Measurements from ENCODE around the gene KRT75.
"Not testable (repeated sequence)": the region's sequence is repeated elsewhere in the genome, so short reads cannot be mapped to it uniquely, and the experiment has no call there.

The KRT75 gene

DNA sequence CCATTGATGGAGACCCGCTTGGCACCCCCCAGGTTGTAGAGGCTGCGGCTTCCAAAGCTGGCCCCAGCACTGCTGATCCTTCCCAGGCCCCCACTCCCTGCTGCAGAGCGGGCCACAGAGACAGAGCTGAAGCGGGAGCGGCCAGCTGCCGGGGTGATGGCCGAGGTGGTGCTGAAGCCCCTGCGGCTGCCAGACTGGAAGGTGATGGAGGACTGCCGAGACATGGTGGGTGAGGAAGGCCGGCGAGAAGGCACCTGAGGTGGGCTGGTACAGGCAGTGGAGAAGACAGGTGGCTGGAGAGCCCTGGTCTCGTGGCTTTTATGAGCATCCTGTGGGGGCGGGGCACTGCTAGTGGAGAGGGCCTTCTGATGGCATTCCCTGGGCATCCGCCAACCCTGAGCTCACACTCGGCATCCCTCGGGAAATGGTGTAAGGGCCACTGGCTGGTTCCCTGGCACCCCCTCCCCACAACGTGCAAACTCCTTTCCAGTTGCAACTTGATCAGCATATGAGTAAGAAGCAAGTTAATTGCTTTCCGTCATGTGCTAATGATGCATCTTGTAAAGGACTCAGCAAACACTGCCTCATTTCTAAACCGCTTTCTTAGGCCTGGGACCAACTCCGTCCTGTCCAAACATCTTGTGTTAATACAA lies at the start of gene KRT75:
KRT75 (minus strand) TSS at position 291 of the 653 bp plus-strand sequence; CDS start at position 224, 67 bp downstream.
- DNase-seq: no peak

DNA sequence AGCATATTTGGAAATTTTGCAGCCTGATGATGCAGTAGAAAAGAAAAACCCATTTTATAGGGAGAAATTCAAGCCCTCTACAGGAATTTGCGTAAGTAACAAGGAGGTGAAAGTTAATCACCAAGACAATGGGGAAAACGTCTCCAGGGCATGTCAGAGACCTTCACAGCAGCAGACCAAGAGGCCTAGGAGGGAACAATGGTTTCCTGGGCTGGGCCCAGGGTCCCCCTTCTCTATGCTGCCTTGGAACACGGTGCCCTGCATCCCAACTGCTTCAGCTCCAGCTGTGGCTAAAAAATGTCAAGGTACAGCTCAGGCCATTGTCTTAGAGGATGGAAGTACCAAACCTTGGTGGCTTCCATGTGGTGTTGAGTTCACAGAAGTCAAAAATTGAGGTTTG lies 45.9 kb upstream of the KRT75 start:
- DNase-seq: no peak

DNA sequence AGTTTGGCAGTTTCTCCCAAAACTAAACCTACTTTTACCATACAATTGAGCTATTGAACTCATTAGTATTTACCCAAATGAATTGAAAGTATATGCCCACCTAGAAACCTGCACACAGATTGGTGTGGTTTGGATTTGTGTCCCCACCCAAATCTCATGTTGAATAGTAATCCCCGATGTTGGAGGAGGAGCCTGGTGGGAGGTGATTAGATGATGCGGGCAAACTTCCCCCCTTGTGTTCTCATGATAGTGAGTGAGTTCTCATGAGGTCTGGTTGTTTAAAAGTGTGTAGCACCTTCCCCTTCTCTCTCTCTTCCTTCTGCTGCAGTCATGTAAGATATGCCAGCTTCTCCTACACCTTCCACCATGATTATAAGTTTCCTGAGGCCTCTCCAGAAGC lies 43.5 kb upstream of the KRT75 start:
- DNase-seq: no peak

DNA sequence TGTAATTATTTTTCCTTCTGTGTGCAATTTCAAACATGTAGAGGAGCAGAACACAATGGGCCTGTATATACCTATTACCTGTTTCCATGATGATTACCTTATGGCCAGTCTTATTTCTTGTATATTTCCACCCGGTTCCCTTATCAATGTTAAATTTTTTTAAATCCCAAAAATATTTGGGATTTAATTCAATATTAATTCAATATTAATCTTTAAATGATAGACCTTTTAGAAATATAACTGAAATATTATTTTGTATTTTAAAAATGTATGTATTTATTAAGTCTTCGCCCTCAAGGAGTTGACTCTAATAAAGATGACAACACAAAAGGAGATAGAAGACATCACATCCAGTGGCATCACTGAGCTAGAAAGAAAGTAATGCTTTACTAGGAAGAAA lies 40.0 kb upstream of the KRT75 start:
- DNase-seq: no peak

DNA sequence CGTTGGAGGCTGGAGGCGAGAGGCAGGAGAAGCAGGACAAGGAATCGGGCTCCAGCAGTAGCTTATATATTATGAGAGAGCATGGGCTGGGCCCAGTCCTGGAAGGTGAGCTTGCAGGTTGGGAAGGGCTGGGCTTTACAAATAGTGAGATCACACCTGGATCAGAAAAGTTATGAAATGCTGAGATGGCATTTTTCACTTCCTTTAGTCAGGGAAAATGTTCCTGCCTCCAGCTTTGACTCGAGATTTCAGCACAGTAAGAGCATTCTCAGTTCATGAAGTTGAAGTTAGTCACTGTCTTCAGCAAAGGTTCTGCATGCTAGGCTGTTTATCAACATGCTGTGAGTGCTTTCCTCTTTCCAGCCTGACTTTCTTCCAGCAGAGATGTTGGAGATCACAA lies 39.6 kb upstream of the KRT75 start, which contains the start of gene KRT6C:
KRT6C (minus strand) TSS at position 38 of the 400 bp plus-strand sequence. CDS start 68 bp downstream, outside the sequence.
- DNase-seq: no peak

DNA sequence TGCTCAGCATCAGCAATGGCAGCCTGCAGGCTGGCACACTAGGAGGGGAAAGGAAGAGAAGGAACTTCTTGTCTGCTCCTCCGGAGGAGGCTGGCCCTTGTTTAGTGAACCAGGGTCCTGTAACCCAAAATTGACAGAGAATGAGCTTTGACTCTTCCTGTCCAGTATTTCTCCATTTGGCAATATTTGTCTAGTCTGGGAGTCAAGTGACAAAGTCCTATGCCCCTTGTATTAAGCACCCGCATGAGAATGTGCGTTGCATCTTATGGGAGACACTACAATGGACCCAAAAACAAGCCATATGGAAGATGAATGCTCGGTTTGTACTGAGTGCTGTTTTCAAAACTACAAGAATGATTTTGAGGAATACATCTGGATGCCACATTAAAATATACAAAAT lies 35.7 kb upstream of the KRT75 start:
- DNase-seq: no peak

DNA sequence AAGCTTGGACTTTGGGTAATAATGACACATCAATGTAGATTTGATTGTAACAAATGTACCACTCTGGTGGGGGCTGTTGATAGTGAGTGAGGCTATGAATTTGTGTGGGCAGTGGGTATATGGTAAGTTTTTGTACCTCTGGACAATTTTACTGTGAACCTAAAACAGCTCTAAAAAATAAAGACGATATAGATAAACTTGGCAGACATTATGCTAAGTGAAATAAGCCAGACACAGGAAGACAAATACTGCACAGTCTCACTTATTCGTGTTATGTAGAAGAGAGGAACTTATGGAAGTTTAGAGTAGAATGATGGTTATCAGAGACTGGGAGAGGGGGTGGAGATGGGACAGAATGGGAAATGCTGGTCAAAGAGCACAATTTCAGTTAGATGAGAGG lies 30.7 kb upstream of the KRT75 start:
- DNase-seq: no peak

DNA sequence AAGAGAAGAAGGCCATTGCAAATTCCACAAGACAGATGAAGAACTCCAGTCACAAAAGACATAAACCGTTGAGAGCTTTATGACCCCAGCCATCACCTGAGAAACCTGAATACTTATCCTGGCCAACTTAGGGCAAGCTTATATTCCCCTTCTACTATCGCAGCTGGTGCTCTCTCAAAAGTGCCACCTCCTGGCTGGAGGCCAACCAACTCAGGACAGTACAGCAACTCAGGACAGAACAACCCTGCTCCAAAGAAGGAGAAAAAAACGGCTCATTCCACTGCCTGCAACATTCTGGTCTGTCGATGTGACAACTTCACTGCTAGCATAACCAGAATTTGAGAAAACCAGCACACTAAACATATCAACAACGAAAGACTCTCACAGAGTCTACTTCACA lies 27.5 kb upstream of the KRT75 start:
- no peak for DNase-seq

DNA sequence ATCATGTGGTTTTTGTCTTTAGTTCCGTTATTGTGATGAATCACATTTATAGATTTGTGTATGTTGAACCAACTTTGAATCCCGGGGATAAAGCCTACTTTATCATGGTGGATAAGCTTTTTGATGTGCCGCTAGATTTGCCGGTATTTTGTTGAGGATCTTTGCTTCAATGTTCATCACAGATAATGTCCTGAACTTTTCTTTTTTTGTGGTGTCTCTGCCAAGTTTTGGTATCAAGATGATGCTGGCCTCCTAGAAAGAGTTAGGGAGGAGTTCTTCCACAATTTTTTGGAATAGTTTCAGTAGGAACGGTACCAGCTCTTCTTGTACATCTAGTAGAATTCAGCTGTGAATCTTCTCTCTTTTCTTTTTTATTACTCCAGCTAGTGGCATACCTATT lies 24.7 kb upstream of the KRT75 start:
- DNase-seq: no peak

DNA sequence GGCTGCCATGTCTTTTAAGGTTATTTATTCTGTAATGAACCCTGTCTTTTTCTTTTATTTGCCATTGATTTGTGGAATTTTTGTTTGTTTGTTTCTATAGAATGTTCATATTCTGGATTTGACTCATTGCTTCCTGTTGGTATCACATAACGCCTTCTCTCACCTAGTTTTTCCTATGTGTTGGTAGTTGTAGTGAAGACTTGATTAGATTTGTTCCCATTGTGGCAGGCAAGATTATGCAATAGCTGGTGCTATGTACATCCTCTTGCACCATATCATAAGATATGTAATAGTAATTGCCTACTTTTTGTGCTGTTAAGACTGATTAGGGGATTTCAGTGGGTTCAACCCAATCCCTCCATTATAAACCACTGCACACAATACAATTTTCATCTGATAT lies 21.6 kb upstream of the KRT75 start:
- no peak for DNase-seq

DNA sequence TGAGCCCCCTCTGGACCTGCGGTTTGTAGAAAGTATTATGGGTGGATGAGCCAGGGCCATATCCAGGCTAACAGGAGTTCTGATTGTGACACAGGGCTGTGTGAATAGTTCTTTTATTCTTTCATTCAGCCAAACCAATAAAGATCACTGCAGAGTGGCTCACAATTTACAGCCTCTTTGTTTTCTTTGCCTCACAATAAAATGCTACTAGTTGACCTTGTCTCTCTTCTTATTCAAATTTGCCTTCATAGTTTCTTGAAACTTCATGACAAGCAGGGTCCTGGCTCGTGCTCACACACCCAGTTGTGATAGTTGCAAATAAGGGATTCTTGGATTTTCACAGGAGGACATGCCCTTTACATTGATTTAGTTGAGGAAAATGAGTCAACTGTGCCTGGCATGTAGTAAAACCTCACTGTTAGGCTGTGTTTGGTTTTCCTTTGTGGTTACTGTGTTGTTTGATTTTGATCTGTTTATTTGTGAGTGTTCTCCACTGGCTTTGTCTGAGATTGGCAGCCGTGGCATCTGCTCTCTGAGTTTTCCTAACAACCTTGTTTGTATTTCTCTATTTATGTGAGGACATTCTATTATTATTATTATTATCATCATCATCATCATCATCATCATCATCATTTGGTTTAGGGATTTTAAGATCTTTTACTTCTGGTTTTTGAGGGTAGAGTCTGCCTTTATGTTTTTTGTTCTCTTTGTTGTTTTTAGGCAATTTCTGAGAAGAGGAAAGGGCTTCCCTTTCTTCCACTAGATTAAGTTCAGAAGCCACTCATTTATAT lies 20.4 kb upstream of the KRT75 start:
- no peak for DNase-seq

DNA sequence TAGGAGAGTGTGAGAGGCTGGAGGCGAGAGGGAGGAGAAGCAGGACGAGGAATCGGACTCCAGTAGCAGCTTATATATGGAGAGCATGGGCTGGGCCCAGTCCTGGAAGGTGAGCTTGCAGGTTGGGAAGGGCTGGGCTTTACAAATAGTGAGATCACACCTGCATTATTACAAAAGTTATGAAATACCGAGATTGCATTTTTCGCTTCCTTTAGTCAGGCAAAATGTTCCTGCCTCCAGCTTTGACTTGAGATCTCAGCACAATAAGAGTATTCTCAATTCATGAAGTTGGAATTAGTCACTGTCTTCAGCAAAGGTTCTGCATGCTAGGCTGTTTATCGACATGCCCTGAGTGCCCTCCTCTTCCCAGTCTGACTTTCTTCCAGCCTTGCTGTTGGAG lies 17.9 kb upstream of the KRT75 start, which contains the start of gene KRT6B:
KRT6B (minus strand) TSS at position 46 of the 400 bp plus-strand sequence. CDS start 68 bp downstream, outside the sequence.
- no peak for DNase-seq

DNA sequence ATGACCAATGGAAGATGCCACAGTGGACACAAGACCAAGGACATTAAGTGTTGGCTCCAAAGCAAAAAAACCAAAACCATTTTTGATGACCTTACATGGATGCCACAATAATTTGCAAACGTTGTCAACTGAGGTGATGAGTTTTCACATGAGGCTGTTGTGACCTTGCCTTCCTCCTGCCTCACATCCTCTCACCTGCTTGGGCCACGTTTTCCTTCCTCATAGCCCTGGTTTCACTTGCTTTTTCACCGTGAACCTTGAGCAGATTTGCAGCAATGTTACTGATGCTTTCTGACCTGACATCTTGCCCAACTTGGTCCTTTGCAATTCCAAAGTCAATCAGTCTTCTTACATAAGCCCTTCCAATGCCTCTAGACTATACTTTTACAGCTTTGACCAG lies 14.1 kb upstream of the KRT75 start:
- DNase-seq: no peak

DNA sequence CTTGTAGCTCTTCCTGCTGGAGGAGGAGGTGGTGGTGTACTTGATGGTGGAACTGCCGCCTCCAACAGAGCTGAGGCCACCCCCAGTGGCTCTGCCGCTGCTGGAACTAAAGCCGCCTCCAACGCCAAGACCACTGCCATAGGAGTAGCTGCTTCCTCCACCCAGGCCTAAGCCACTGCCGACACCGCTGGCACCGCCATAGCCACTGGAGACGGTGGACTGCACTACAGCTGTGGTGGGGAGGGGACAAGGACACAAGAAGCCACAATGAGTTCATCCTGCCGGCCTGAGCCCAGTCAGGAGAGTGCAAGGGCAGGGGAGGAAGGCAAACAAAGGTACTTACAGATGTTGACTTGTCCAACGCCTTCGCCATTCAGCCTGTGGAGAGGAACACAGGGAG lies 13.0 kb upstream of the KRT75 start:
- not testable (repeated sequence) for DNase-seq

DNA sequence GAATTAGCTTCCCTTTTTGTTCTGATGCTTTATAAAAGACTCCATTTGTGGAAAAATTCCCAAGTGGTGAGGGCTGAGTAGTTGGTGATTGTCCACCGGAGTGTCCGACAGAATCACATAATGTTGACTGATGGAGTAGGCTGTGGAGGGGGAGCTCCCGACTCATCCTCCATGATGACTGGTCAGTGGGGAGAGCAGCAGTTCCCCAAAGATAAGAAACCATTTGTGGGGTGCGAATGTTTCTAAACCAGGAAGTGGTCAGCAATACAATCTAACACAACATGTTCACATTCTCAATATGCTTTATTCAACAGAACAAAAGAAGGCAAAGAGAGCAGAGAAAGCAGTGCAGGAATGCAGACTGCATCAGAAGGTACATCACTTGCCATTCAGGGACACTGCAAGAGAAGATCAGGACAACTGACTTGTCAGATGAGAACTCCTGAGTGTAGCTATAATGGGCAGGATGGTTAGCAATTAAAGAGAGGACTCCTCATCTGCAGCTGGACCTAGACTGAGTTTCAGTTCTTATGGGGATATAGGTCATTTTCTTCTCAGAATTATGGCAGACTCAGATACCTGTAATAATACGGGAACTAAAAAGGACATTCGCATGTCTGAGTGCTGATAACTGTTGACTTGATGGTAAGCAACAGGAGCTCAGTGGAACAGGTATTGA lies 12.3 kb upstream of the KRT75 start:
- DNase-seq: no peak

DNA sequence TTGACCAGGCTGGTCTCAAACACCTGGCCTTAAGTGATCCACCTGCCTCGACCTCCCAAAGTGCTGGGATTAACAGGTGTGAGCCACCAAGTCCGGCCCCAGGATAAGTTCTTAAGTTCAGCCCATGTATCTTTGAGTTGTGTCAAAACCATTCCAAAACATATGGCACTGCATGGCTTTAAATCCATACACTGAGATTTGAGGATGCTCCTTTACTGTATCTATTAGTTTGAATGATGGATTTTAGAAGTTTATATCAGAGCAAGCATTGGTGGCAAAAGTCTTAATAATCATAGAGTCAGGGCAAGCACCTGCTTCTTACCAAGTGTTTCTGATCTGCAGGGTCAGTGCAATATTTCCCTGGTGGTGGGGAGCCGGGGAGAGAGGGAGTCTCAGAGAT lies 11.7 kb upstream of the KRT75 start:
- no peak for DNase-seq

DNA sequence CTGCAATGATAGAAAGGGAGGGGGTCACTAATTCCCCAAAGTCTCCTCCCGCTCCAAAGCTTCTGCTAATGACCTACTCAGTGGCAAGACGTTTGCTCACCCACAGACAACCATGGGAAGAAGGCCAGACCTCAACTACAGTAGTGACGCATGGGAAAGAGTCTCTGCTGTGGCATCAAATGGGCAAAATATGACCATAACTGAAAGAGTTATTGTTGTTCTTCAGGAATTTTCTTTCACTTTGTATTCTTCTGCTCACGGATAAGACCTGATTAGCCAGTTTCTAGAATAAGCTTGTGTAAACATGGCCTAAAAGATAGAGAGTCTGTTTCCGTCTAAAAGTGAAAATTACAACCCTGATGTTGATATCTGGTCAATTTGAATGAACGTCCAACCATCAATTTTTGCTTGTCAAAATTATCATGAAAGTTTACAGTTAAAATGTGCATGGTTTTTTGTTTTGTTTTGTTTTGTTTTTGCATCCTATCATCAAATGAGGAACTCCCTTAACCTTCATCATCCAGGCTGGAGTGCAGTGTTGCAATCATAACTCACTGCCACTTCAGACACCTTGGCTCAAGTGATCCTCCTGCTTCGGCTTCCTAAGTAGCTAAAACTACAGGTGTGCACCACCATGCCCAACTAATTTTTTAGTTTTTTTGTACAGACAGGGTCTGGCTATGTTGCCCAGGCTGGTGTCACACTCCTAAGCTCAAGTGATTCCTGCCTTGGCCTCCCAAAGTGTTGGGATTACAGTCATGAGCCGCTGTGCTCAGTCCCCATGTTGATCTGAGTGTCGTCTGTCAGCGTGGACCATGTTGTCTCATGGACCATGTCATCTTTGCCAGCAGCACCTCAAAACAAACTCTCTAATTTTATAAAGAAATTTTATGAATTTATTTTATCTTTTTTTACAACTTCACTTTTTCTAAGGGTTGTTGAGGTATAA lies 10.8 kb upstream of the KRT75 start:
- DNase-seq: no peak

DNA sequence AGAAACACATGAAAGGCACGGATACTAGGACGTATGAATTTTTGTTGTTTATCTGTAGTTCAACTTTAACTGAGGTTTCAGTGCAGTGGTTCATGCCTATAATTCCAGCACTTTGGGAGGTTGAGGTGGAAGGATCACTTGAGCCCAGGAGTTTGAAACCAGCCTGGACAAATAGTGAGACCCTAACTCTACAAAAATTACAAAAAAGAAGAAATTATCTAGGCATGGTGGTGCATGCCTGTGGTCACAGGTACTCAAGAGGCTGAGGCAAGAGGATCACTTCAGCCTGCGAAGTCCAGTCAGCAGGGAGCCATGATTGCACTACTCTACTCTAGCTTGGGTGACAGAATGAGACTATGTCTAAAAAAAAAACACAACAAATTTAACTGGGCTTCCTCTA lies 9.8 kb upstream of the KRT75 start:
- DNase-seq: no peak

DNA sequence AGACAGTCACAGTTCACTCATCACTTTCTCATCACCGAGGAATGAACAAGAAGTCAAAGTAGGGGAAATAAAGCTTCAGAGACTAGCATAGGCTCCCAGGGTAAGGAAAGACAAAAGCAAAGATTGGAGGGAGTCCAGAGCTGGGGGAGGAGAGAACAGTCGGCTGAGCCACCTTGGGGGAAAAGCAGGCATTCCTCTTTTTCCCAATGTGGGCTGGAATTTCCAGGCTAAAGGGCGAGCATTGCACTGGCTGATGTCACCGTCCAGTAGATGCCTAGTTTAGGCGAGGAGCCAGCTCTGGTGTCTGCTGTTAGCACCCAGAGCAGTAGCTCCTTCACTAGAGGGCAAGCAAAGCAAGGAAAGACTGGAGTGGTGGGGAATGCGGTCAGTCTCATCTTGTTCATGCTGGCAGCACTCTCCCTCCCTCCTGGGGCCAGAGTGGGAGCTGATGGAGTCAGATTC lies 8.5 kb upstream of the KRT75 start:
- no peak for DNase-seq

DNA sequence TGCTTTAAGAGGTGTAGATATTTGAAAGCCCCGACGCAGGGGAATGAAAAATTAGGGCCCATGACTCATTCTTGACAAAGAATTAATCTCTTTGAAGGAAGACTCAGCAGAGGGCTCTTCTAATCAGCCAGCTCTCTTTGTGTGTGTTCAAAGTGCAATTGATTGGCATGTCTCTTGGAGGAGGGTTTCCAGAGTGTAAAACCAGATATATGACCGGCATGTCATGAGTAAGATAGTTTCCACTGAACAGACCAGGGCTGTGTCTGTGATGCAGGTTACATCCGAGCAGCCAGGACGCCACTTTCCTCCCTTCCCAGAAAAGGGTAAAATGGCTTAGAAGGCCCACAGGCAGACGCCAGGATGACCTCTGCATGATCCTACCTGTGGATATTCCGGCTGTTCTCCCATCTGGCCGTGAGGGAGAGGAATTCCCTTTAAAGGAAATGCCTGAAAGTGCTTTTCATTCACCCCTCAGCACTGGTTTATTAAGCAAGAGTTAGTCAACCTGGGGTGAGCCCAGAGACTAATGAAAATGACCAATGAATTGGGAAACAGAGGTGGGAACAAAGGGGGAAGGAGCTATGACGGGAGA lies 7.2 kb upstream of the KRT75 start:
- DNase-seq: no peak

DNA sequence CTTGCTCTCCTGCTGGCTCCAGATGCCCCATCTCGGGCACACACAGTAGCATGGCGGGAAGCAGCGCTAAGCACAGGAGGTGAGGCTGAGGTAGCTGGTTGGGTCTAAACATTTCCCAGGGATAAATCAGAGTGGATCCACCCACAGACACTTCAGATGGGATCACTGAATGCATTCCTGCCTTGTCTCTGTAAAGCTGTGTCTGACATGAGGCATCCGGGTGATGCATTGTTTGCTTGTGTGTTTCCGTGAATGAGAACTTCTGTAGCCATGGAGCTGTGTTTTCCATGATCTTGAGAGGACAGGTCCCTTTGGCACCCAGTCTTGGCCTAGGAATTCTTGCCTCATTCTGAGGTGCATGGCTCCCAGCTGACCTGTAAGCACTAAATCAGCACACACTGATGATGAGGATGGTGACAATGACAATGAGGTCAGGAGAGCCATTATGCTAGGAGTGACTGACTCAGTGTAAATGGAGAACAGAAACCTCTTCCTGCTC lies 6.7 kb upstream of the KRT75 start:
- DNase-seq: no peak

DNA sequence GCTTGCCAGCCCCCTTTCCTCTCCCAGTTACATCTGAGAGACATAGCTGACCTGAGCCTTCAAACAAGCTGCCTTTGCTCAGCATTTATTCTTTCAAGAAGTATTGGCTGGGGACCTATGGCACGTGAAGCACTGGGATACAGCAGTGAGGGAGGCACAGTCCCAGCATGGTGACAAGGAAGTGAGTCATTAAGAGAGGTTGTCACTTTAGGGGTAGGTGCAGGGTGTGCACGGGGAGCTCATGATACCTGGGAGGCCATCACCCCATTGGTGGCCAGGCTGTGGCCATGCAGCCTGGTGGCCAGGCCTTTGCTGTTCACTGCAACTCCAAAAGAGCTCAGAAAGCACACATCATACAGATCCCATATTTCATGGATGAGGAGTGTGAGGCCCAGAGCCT lies 5.7 kb upstream of the KRT75 start:
- DNase-seq: no peak
